GM12801 (cell line): ENCODE data around the gene TMEM256.

Experiments used
- CTCF ChIP-seq: IDR thresholded peaks from one replicate; pipeline ENCODE4 v1.5.1; 2011; ENCODE audit warnings: control low read depth; ENCODE audit not compliant: insufficient read length; ENCODE audit errors: extremely low read depth

TMEM256 gene

GRCh38 chr17:7405350-7406234, 1.7 kb upstream of the TMEM256 start:
- TF ChIP-seq CTCF: no peak

GRCh38 chr17:7404737-7405349, 946 bp upstream of the TMEM256 start:
- TF ChIP-seq CTCF: no peak

- no peak for TF ChIP-seq CTCF
These were observed 245 bp downstream of the TMEM256 start for GRCh38 chr17:7403727-7403976.

- TF ChIP-seq CTCF: no peak
These were observed 712 bp downstream of the TMEM256 start for GRCh38 chr17:7403043-7403726.

- TF ChIP-seq CTCF: no peak
These were observed 5.3 kb downstream of the TMEM256 start for GRCh38 chr17:7398612-7399011.

- no peak for TF ChIP-seq CTCF
These were observed 7.8 kb downstream of the TMEM256 start for GRCh38 chr17:7396147-7396546.

- TF ChIP-seq CTCF: no peak
These were observed 9.3 kb downstream of the TMEM256 start, which contains the start of gene PLSCR3 for GRCh38 chr17:7394452-7395191. TSS of gene PLSCR3 (minus strand) at chr17:7394525. CDS start at chr17:7394110, 415 bp downstream.
